MM.1S (cell line): ENCODE results near the gene SKAP2.

Source experiments
- DNase-seq: peaks from one replicate; pipeline ENCODE4 v3.0.0-alpha.2; 2015
- H2AFZ ChIP-seq: fragments of 300-600 bp; sonication (generic); 2 replicates; pipeline ENCODE4 v1.6.0; 2016; ENCODE audit warnings: antibody characterized with exemption, low read length
- H3F3A ChIP-seq: fragments of 300-600 bp; sonication (generic); 2 replicates; pipeline ENCODE4 v1.6.1; 2016; ENCODE audit warnings: mild to moderate bottlenecking, antibody characterized with exemption, low read length, moderate library complexity, mixed read lengths; ENCODE audit not compliant: insufficient read depth
- H3K27ac ChIP-seq: fragments of 300-600 bp; sonication (generic); 2 replicates; pipeline ENCODE4 v1.5.1; 2016; ENCODE audit warnings: mild to moderate bottlenecking, low read length
- H3K27me3 ChIP-seq: fragments of 300-600 bp; sonication (generic); replicated peaks from 2 replicates; pipeline ENCODE4 v1.6.0; 2016; ENCODE audit warnings: low read length; ENCODE audit not compliant: insufficient read depth
- H3K36me3 ChIP-seq: fragments of 300-600 bp; sonication (generic); replicated peaks from 2 replicates; pipeline ENCODE4 v1.6.1; 2016; ENCODE audit warnings: mild to moderate bottlenecking, low read length, mixed read lengths; ENCODE audit not compliant: insufficient read depth
- H3K4me1 ChIP-seq: fragments of 300-600 bp; sonication (generic); 2 replicates; pipeline ENCODE4 v1.6.1; 2016; ENCODE audit warnings: low read length, mixed read lengths
- H3K4me2 ChIP-seq: fragments of 300-600 bp; sonication (generic); 2 replicates; pipeline ENCODE4 v1.6.0; 2016; ENCODE audit warnings: low read depth, low read length
- H3K4me3 ChIP-seq: fragments of 300-600 bp; sonication (generic); 2 replicates; pipeline ENCODE4 v1.5.1; 2016; ENCODE audit warnings: low read length, mixed read lengths
- H3K79me2 ChIP-seq: fragments of 300-600 bp; sonication (generic); 2 replicates; pipeline ENCODE4 v1.6.1; 2016; ENCODE audit warnings: mixed run types, low read length, mixed read lengths
- H3K9ac ChIP-seq: fragments of 300-600 bp; sonication (generic); 2 replicates; pipeline ENCODE4 v1.6.1; 2016; ENCODE audit warnings: low read length, mixed read lengths
- H3K9me2 ChIP-seq: fragments of 300-600 bp; sonication (generic); replicated peaks from 2 replicates; pipeline ENCODE4 v1.6.1; 2016; ENCODE audit warnings: mild to moderate bottlenecking, low read length, mixed read lengths; ENCODE audit not compliant: insufficient read depth
- H3K9me3 ChIP-seq: fragments of 300-600 bp; sonication (generic); replicated peaks from 2 replicates; pipeline ENCODE4 v1.6.1; 2016; ENCODE audit warnings: mild to moderate bottlenecking, low read length, mixed read lengths; ENCODE audit not compliant: insufficient read depth
- H4K20me1 ChIP-seq: fragments of 300-600 bp; sonication (generic); 2 replicates; pipeline ENCODE4 v1.6.1; 2016; ENCODE audit warnings: mild to moderate bottlenecking, low read length, moderate library complexity, mixed read lengths; ENCODE audit not compliant: insufficient read depth
- CTCF ChIP-seq: fragments of 300-600 bp; sonication (generic); IDR thresholded peaks from 2 replicates; pipeline ENCODE4 v1.5.1; 2016; ENCODE audit warnings: antibody characterized with exemption, low read length, mixed read lengths
- EZH2 ChIP-seq: fragments of 300-600 bp; sonication (generic); optimal IDR thresholded peaks from 2 replicates; pipeline ENCODE3; 2017; ENCODE audit warnings: low read depth, mild to moderate bottlenecking, antibody characterized with exemption, low read length, mixed read lengths
- EZH2phosphoT487 ChIP-seq: fragments of 300-600 bp; sonication (generic); IDR thresholded peaks from 2 replicates; pipeline ENCODE4 v1.6.1; 2018; ENCODE audit warnings: antibody characterized with exemption, low read length

Gene SKAP2

GRCh38 chr7:26664735-26665416 lies 199.5 kb downstream of the SKAP2 start:
- H3K27ac ChIP-seq, result no peak overlapping the region
- TF ChIP-seq EZH2 (no peak), EZH2phosphoT487 (no peak), CTCF (no peak)
- H3K79me2 ChIP-seq, result no peaks in the 10 kb centered on the region
- DNase-seq, result peak; percentile 60
- H3K4me2 ChIP-seq, result no peak overlapping the region
- no peaks in the 10 kb centered on the region for H4K20me1 ChIP-seq
- H3K9ac ChIP-seq, result no peak overlapping the region
- H3K9me3 ChIP-seq, result no peaks in the 10 kb centered on the region
- H3K9me2 ChIP-seq, result no peaks in the 10 kb centered on the region
- no peaks in the 10 kb centered on the region; the same call in 1 of the 2 replicates for H3F3A ChIP-seq
- H3K36me3 ChIP-seq, result no peaks in the 10 kb centered on the region
- no peak overlapping the region for H3K4me3 ChIP-seq
- H2AFZ ChIP-seq, result no peak overlapping the region
- no peaks in the 10 kb centered on the region for H3K4me1 ChIP-seq
- H3K27me3 ChIP-seq, result peaks cover 5% of the 10 kb centered on the region; the same call in 1 of the 2 replicates

GRCh38 chr7:26664274-26664673 lies 200.1 kb downstream of the SKAP2 start:
- no peak overlapping the region for H3K4me2 ChIP-seq
- no peak for TF ChIP-seq EZH2phosphoT487
- TF ChIP-seq CTCF, result no peak
- TF ChIP-seq EZH2, result no peak

GRCh38 chr7:26663874-26664273 lies 200.5 kb downstream of the SKAP2 start:
- no peaks in the 10 kb centered on the region; the same call in 1 of the 2 replicates for H3F3A ChIP-seq
- H3K27ac ChIP-seq, result no peak overlapping the region
- H3K36me3 ChIP-seq, result no peaks in the 10 kb centered on the region
- no peaks in the 10 kb centered on the region for H3K9me2 ChIP-seq
- H2AFZ ChIP-seq, result no peak overlapping the region
- H3K9ac ChIP-seq, result no peak overlapping the region
- H3K4me2 ChIP-seq, result no peak overlapping the region
- H3K4me3 ChIP-seq, result no peak overlapping the region
- no peak for DNase-seq
- no peaks in the 10 kb centered on the region for H3K4me1 ChIP-seq
- H3K27me3 ChIP-seq, result peaks cover 5% of the 10 kb centered on the region; the same call in 1 of the 2 replicates
- H3K9me3 ChIP-seq, result no peaks in the 10 kb centered on the region
- H4K20me1 ChIP-seq, result no peaks in the 10 kb centered on the region
- no peak for TF ChIP-seq EZH2
- no peak for TF ChIP-seq CTCF
- TF ChIP-seq EZH2phosphoT487, result no peak
- no peaks in the 10 kb centered on the region for H3K79me2 ChIP-seq

More at GRCh38 chr7:26664274-26664673, 200.1 kb downstream of the SKAP2 start:
- H3K4me1 ChIP-seq, result no peaks in the 10 kb centered on the region
- peaks cover 5% of the 10 kb centered on the region; the same call in 1 of the 2 replicates for H3K27me3 ChIP-seq
- H4K20me1 ChIP-seq, result no peaks in the 10 kb centered on the region
- no peak for DNase-seq
- H3K36me3 ChIP-seq, result no peaks in the 10 kb centered on the region
- H3K9me3 ChIP-seq, result no peaks in the 10 kb centered on the region
- no peak overlapping the region for H3K9ac ChIP-seq
- no peak overlapping the region for H3K27ac ChIP-seq
- no peak overlapping the region for H2AFZ ChIP-seq
- H3K79me2 ChIP-seq, result no peaks in the 10 kb centered on the region
- H3K4me3 ChIP-seq, result no peak overlapping the region
- no peaks in the 10 kb centered on the region for H3K9me2 ChIP-seq
- H3F3A ChIP-seq, result no peaks in the 10 kb centered on the region; the same call in 1 of the 2 replicates
